Prostate gland (tissue), 2 donors: ENCODE data around the gene AGPAT1.

ENCODE experiments used
- CTCF ChIP-seq, 4 experiments: fragments of 200-600 bp in 2 of 4; fragments of 450-650 bp in 2 of 4; sonication (generic) in 2 of 4; IDR thresholded peaks; 1 replicate in 3 of 4; 2 replicates in 1 of 4; pipeline ENCODE4 v1.5.1; 2016 to 2019; ENCODE audit warnings: antibody characterized with exemption in 4 of 4, mild to moderate bottlenecking in 2 of 4, moderate library complexity in 2 of 4
- POLR2A ChIP-seq: fragments of 450-650 bp; IDR thresholded peaks from one replicate; pipeline ENCODE4 v1.6.1; 2016; ENCODE audit warnings: antibody characterized with exemption, mild to moderate bottlenecking

GRCh38 chr6:32179766-32180405, 4.0 kb upstream of the AGPAT1 start:
- TF ChIP-seq CTCF (IDR thresholded peaks at IDR 0.05) (no peak), POLR2A (no peak)
